Mesenchymal stem cell (in vitro differentiated cells and primary cell): Measurements from ENCODE around the gene PRIM2.
"Not testable (repeated sequence)": the region's sequence is repeated elsewhere in the genome, so short reads cannot be mapped to it uniquely, and the experiment has no call there.

Experiments
- DNase-seq: peaks from one replicate; pipeline ENCODE4 v3.0.0-alpha.2; 2013
- H2AFZ ChIP-seq: one replicate; pipeline ENCODE4 v1.6.1; 2013; ENCODE audit warnings: low read depth, mild to moderate bottlenecking, control low read depth, inconsistent platforms, low read length, moderate library complexity
- H2AK5ac ChIP-seq: 2 replicates; pipeline ENCODE4 v1.6.1; 2013; ENCODE audit warnings: low read length, moderate library complexity, mild to moderate bottlenecking, inconsistent platforms; ENCODE audit not compliant: severe bottlenecking
- H2BK120ac ChIP-seq: one replicate; pipeline ENCODE4 v1.6.1; 2013; ENCODE audit warnings: low read depth, mild to moderate bottlenecking, inconsistent platforms, low read length, moderate library complexity
- H2BK12ac ChIP-seq, 2 experiments: one replicate each; pipeline ENCODE4 v1.6.1; 2013; ENCODE audit warnings: inconsistent platforms in 2 of 2, low read length in 2 of 2, mild to moderate bottlenecking in 2 of 2, moderate library complexity in 2 of 2, control low read depth in 1 of 2
- H2BK15ac ChIP-seq: one replicate; pipeline ENCODE4 v1.6.1; 2013; ENCODE audit warnings: mild to moderate bottlenecking, low read depth, inconsistent platforms; ENCODE audit not compliant: poor library complexity, severe bottlenecking
- H2BK5ac ChIP-seq: 2 replicates; pipeline ENCODE4 v1.6.1; 2013; ENCODE audit warnings: low read depth, mild to moderate bottlenecking, low read length, control low read depth, inconsistent platforms; ENCODE audit not compliant: poor library complexity, severe bottlenecking
- H3K14ac ChIP-seq, 2 experiments: one replicate each; pipeline ENCODE4 v1.6.1; 2013; ENCODE audit warnings: inconsistent platforms in 2 of 2, low read length in 2 of 2, control low read depth in 1 of 2, mild to moderate bottlenecking in 1 of 2, moderate library complexity in 1 of 2
- H3K18ac ChIP-seq, 2 experiments: one replicate each; pipeline ENCODE4 v1.6.1; 2013; ENCODE audit warnings: inconsistent platforms in 2 of 2, low read length in 2 of 2, control low read depth in 1 of 2, low read depth in 1 of 2, mild to moderate bottlenecking in 1 of 2
- H3K23ac ChIP-seq, 2 experiments: one replicate each; pipeline ENCODE4 v1.6.1; 2013; ENCODE audit warnings: inconsistent platforms in 2 of 2, low read length in 2 of 2, mild to moderate bottlenecking in 2 of 2, moderate library complexity in 2 of 2, control low read depth in 1 of 2
- H3K27ac ChIP-seq: 2 replicates; pipeline ENCODE4 v1.5.1; 2013; ENCODE audit warnings: mild to moderate bottlenecking, moderate library complexity, low read length, control low read depth, inconsistent platforms; ENCODE audit not compliant: poor library complexity, severe bottlenecking
- H3K27me3 ChIP-seq, 2 experiments: 2 replicates each; pipeline versions ENCODE4 v1.6.1 to v1.7.0; 2013; ENCODE audit warnings: low read length in 2 of 2, mild to moderate bottlenecking in 2 of 2, moderate library complexity in 2 of 2, control low read depth in 1 of 2, inconsistent platforms in 1 of 2; ENCODE audit not compliant: control insufficient read depth in 1 of 2, insufficient read depth in 1 of 2
- H3K36me3 ChIP-seq, 2 experiments: 2 replicates each; pipeline versions ENCODE4 v1.6.1 to v1.7.0; 2013; ENCODE audit warnings: low read length in 2 of 2, control low read depth in 1 of 2, inconsistent platforms in 1 of 2, low read depth in 1 of 2, mild to moderate bottlenecking in 1 of 2; ENCODE audit not compliant: insufficient read depth in 2 of 2, control insufficient read depth in 1 of 2
- H3K4ac ChIP-seq, 2 experiments: one replicate each; pipeline ENCODE4 v1.6.1; 2013; ENCODE audit warnings: inconsistent platforms in 2 of 2, low read length in 2 of 2, mild to moderate bottlenecking in 2 of 2, moderate library complexity in 2 of 2, control low read depth in 1 of 2, low read depth in 1 of 2
- H3K4me1 ChIP-seq: 2 replicates; pipeline ENCODE4 v1.6.1; 2013; ENCODE audit warnings: low read depth, low read length, control low read depth; ENCODE audit not compliant: control insufficient read depth, insufficient read depth
- H3K4me2 ChIP-seq: 2 replicates; pipeline ENCODE4 v1.6.1; 2013; ENCODE audit warnings: low read length, mild to moderate bottlenecking, inconsistent platforms; ENCODE audit not compliant: poor library complexity, severe bottlenecking
- H3K4me3 ChIP-seq, 2 experiments: 2 replicates each; pipeline versions ENCODE4 v1.5.1 to v1.7.0; 2013; ENCODE audit warnings: low read length in 2 of 2, mild to moderate bottlenecking in 2 of 2, control low read depth in 1 of 2, low read depth in 1 of 2; ENCODE audit not compliant: insufficient read depth in 1 of 2
- H3K79me1 ChIP-seq: replicated peaks from 2 replicates; pipeline ENCODE4 v1.6.1; 2013; ENCODE audit warnings: mild to moderate bottlenecking, control low read depth, low read length, inconsistent platforms; ENCODE audit not compliant: poor library complexity, severe bottlenecking
- H3K9ac ChIP-seq: 2 replicates; pipeline ENCODE4 v1.7.0; 2013; ENCODE audit warnings: mild to moderate bottlenecking, low read length, moderate library complexity
- H3K9me3 ChIP-seq: 2 replicates; pipeline ENCODE4 v1.7.0; 2013; ENCODE audit warnings: mild to moderate bottlenecking, low read length; ENCODE audit not compliant: control insufficient read depth
- H4K8ac ChIP-seq: one replicate; pipeline ENCODE4 v1.6.1; 2013; ENCODE audit warnings: inconsistent platforms, mild to moderate bottlenecking, low read length, moderate library complexity
- H4K91ac ChIP-seq: one replicate; pipeline ENCODE4 v1.6.1; 2013; ENCODE audit warnings: mild to moderate bottlenecking, low read length, inconsistent platforms
- WGBS: methylation state at CpG from one replicate; pipeline ENCODE4 v1.1.7; 2013; ENCODE audit warnings: mixed read lengths; 5-methylcytosine and 5-hydroxymethylcytosine counted together

PRIM2 gene

DNA sequence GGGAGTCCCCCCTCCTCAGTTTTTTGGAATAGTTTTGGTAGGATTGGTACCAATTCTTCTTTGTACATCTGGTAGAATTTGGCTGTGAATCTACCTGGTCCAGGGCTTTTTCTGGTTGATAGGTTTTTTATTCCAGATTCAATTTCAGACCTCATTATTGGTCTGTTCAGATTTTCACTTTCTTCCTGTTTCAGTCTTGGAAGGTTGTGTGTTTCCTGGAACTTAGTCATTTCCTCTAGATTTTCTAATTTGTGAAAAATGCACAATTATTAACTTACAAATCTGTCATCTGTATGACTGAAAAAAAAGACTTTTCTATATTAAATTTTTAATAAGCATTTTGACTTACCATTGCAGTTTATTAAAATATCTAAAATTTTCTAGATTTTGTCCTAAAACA is 287.9 kb downstream of the PRIM2 start:
- not testable (repeated sequence) for H3K18ac ChIP-seq

DNA sequence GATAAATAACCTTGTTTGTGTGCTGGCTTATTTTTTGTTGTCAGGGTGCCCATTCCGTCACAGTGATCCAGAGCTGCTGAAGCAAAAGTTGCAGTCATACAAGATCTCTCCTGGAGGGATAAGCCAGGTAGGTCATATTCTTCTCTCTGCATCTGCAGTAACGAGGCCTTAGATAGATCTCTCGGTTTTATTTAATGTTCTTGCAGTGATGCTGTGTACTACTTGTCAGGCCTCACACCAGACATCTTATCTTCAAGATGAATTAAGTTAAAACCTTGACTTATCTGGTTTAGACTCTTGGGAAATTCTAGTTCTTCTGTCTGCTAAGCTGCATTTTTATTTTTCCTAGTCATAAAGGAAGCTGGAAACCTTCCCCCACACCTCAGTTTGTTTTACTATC is 288.9 kb downstream of the PRIM2 start:
- not testable (repeated sequence) for H3K27ac ChIP-seq, DNase-seq, H3K79me1 ChIP-seq, H2BK5ac ChIP-seq, H3K14ac ChIP-seq, H3K9ac ChIP-seq, H2BK15ac ChIP-seq, H3K4ac ChIP-seq, H3K27me3 ChIP-seq, H3K9me3 ChIP-seq, H3K23ac ChIP-seq, H4K8ac ChIP-seq, H2BK120ac ChIP-seq, H2AFZ ChIP-seq, H3K4me3 ChIP-seq, H3K18ac ChIP-seq, H3K4me2 ChIP-seq, H2BK12ac ChIP-seq, H2AK5ac ChIP-seq, H3K4me1 ChIP-seq, H3K36me3 ChIP-seq, H4K91ac ChIP-seq
- no CpG with 5 or more reads among the region's 3 CpGs for WGBS

More for the DNA sequence above, 287.9 kb downstream of the PRIM2 start:
- H4K91ac ChIP-seq, H2BK5ac ChIP-seq, H3K23ac ChIP-seq, H3K79me1 ChIP-seq, H3K4me2 ChIP-seq, H3K36me3 ChIP-seq, H3K9me3 ChIP-seq, H2BK120ac ChIP-seq, H3K4me3 ChIP-seq, H3K27me3 ChIP-seq, H3K9ac ChIP-seq, H2AK5ac ChIP-seq, H2AFZ ChIP-seq, H3K4ac ChIP-seq, DNase-seq, H4K8ac ChIP-seq, H3K4me1 ChIP-seq, H3K27ac ChIP-seq, H2BK15ac ChIP-seq, H2BK12ac ChIP-seq, H3K14ac ChIP-seq: not testable (repeated sequence)

DNA sequence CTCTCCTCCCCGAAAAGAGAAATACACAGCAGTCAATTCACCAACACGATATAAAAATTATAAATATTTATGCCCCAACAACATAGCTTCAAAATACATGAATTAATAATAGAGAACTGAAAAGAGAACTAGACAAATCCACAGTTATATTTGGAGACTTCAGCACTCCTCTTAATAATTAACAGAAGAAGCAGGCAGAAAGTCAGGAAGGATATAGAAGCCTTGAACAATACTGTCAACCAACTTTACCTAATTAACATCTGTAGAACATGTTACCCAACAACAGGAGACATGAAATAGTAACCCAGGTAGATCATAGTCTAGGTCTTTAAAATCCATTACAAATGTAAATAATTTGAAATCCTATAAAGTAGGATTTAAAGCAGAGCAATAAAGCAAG is 293.2 kb downstream of the PRIM2 start:
- not testable (repeated sequence) for H2BK5ac ChIP-seq, H2AFZ ChIP-seq, H3K23ac ChIP-seq, H2BK15ac ChIP-seq, H2AK5ac ChIP-seq, H3K4me2 ChIP-seq, H3K27me3 ChIP-seq, H3K4me3 ChIP-seq, DNase-seq, H3K79me1 ChIP-seq, H3K9ac ChIP-seq, H4K91ac ChIP-seq, H3K14ac ChIP-seq, H4K8ac ChIP-seq, H3K27ac ChIP-seq, H3K9me3 ChIP-seq, H3K36me3 ChIP-seq, H3K4me1 ChIP-seq, H3K18ac ChIP-seq, H3K4ac ChIP-seq, H2BK12ac ChIP-seq, H2BK120ac ChIP-seq
- WGBS = no CpG with 5 or more reads among the region's 2 CpGs

DNA sequence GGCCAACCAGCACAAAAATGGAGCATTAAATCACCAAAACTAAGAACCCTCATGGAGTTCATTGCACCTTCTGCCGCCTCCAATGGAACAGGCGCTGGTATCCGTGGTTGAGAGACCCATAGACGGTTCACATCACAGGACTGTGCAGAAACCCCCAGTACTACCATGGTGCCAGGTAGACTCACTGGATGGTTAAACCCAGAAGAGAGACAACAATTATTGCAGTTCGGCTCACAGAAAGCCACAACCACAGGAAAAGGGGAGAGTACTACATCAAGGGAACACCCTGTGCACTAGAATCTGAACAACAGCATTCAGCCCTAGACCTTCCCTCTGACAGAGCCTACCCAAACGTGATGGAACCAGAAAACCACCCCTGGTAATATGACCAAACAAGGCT is 301.5 kb downstream of the PRIM2 start:
- not testable (repeated sequence) for H3K14ac ChIP-seq, H3K23ac ChIP-seq, H4K8ac ChIP-seq, H3K9ac ChIP-seq, H2BK5ac ChIP-seq, H2AK5ac ChIP-seq, H3K4me1 ChIP-seq, H3K27ac ChIP-seq, H3K79me1 ChIP-seq, H2BK15ac ChIP-seq, H3K4me2 ChIP-seq, DNase-seq, H3K18ac ChIP-seq, H3K9me3 ChIP-seq, H4K91ac ChIP-seq, H2BK120ac ChIP-seq, H3K4ac ChIP-seq, H2AFZ ChIP-seq, H2BK12ac ChIP-seq, H3K36me3 ChIP-seq, H3K27me3 ChIP-seq, H3K4me3 ChIP-seq
- WGBS = 100% methylated on average over 5 of the region's 6 CpGs
